MG63 (cell line): ENCODE data around the gene LRMDA. TPM values are rescaled to one million over a fixed set of nuclear protein-coding genes. Genes with fewer than 3 reads are reported as not detected.
"Not testable (repeated sequence)": the region's sequence is repeated elsewhere in the genome, so short reads cannot be mapped to it uniquely, and the experiment has no call there.

Experiments
- DNase-seq: peaks from one replicate; pipeline ENCODE4 v3.0.0-alpha.2; 2020
- H3K27me3 ChIP-seq: fragments of 250-450 bp; sonication (Bioruptor Pico); 2 replicates; pipeline ENCODE4 v1.5.1; 2020; ENCODE audit warnings: mild to moderate bottlenecking, moderate library complexity
- H3K36me3 ChIP-seq: fragments of 250-450 bp; sonication (Bioruptor Pico); 2 replicates; pipeline ENCODE4 v1.5.1; 2020; ENCODE audit warnings: mild to moderate bottlenecking, moderate library complexity
- H3K4me3 ChIP-seq: fragments of 250-450 bp; sonication (Bioruptor Pico); 2 replicates; pipeline ENCODE4 v1.5.1; 2020; ENCODE audit warnings: mild to moderate bottlenecking, moderate library complexity
- H3K9me3 ChIP-seq: fragments of 250-450 bp; sonication (Bioruptor Pico); 2 replicates; pipeline ENCODE4 v1.5.1; 2020; ENCODE audit warnings: mild to moderate bottlenecking, moderate library complexity
- total RNA-seq: library from RNA; depleted of rRNA; stranded (reverse); fragments of >200 nt; shearing (Covaris generic); gene quantifications from 2 replicates; pipeline ENCODE4 v1.2.3, GENCODE V29; 2014; ENCODE audit warnings: low replicate concordance

The LRMDA gene
- total RNA-seq, 1 experiment from 2014 or later, result 1.3 TPM

GRCh38 chr10:75499556-75500160 lies 68.2 kb downstream of the LRMDA start:
- Histone ChIP-seq H3K27me3 (no peaks in the 10 kb centered on the region), H3K4me3 (no peak overlapping the region), H3K36me3 (no peaks in the 10 kb centered on the region), H3K9me3 (no peaks in the 10 kb centered on the region)
- no peak for DNase-seq

GRCh38 chr10:75502389-75502788 lies 71.0 kb downstream of the LRMDA start:
- Histone ChIP-seq H3K27me3 (no peaks in the 10 kb centered on the region), H3K36me3 (no peaks in the 10 kb centered on the region), H3K4me3 (no peak overlapping the region), H3K9me3 (no peaks in the 10 kb centered on the region)
- no peak for DNase-seq

GRCh38 chr10:75502838-75503237 lies 71.4 kb downstream of the LRMDA start:
- no peaks in the 10 kb centered on the region for H3K9me3 ChIP-seq
- no peaks in the 10 kb centered on the region for H3K27me3 ChIP-seq
- no peak for DNase-seq
- H3K4me3 ChIP-seq, result no peak overlapping the region
- no peaks in the 10 kb centered on the region for H3K36me3 ChIP-seq

GRCh38 chr10:75505293-75505692 lies 73.9 kb downstream of the LRMDA start:
- no peak overlapping the region for H3K4me3 ChIP-seq
- no peaks in the 10 kb centered on the region for H3K9me3 ChIP-seq
- no peak for DNase-seq
- H3K27me3 ChIP-seq, result no peaks in the 10 kb centered on the region
- H3K36me3 ChIP-seq, result no peaks in the 10 kb centered on the region

GRCh38 chr10:75505840-75506506 lies 74.5 kb downstream of the LRMDA start:
- no peak overlapping the region for H3K4me3 ChIP-seq
- H3K36me3 ChIP-seq, result no peaks in the 10 kb centered on the region
- H3K27me3 ChIP-seq, result no peaks in the 10 kb centered on the region
- DNase-seq, result no peak
- no peaks in the 10 kb centered on the region for H3K9me3 ChIP-seq

- H3K27me3 ChIP-seq, result no peaks in the 10 kb centered on the region
- H3K36me3 ChIP-seq, result no peaks in the 10 kb centered on the region
- H3K9me3 ChIP-seq, result no peaks in the 10 kb centered on the region
- H3K4me3 ChIP-seq, result no peak overlapping the region
- no peak for DNase-seq
Measured at GRCh38 chr10:75506930-75507329, 75.5 kb downstream of the LRMDA start.

- Histone ChIP-seq H3K36me3 (no peaks in the 10 kb centered on the region), H3K27me3 (no peaks in the 10 kb centered on the region), H3K4me3 (no peak overlapping the region), H3K9me3 (no peaks in the 10 kb centered on the region)
- no peak for DNase-seq
Measured at GRCh38 chr10:75507469-75507868, 76.0 kb downstream of the LRMDA start.

GRCh38 chr10:75508239-75508813 lies 76.9 kb downstream of the LRMDA start:
- DNase-seq, result peak; percentile 14
- H3K27me3 ChIP-seq, result no peaks in the 10 kb centered on the region
- no peaks in the 10 kb centered on the region for H3K36me3 ChIP-seq
- H3K9me3 ChIP-seq, result no peaks in the 10 kb centered on the region
- no peak overlapping the region for H3K4me3 ChIP-seq

- Histone ChIP-seq H3K27me3 (no peaks in the 10 kb centered on the region), H3K9me3 (no peaks in the 10 kb centered on the region), H3K4me3 (no peak overlapping the region), H3K36me3 (no peaks in the 10 kb centered on the region)
- DNase-seq, result no peak
Measured at GRCh38 chr10:75508814-75509306, 77.4 kb downstream of the LRMDA start.

GRCh38 chr10:75509706-75510105 lies 78.3 kb downstream of the LRMDA start:
- Histone ChIP-seq H3K36me3 (no peaks in the 10 kb centered on the region), H3K4me3 (no peak overlapping the region), H3K9me3 (no peaks in the 10 kb centered on the region), H3K27me3 (no peaks in the 10 kb centered on the region)
- no peak for DNase-seq

GRCh38 chr10:75511011-75511410 lies 79.6 kb downstream of the LRMDA start:
- no peaks in the 10 kb centered on the region for H3K27me3 ChIP-seq
- H3K4me3 ChIP-seq, result no peak overlapping the region
- H3K9me3 ChIP-seq, result no peaks in the 10 kb centered on the region
- no peak for DNase-seq
- no peaks in the 10 kb centered on the region for H3K36me3 ChIP-seq

GRCh38 chr10:75512203-75512933 lies 80.9 kb downstream of the LRMDA start:
- Histone ChIP-seq H3K36me3 (no peaks in the 10 kb centered on the region), H3K9me3 (peaks cover 2% of the 10 kb centered on the region; the same call in 1 of the 2 replicates), H3K27me3 (no peaks in the 10 kb centered on the region), H3K4me3 (no peak overlapping the region)
- DNase-seq, result no peak

- DNase-seq, result no peak
- H3K9me3 ChIP-seq, result peaks cover 2% of the 10 kb centered on the region
- H3K4me3 ChIP-seq, result no peak overlapping the region
- no peaks in the 10 kb centered on the region for H3K36me3 ChIP-seq
- no peaks in the 10 kb centered on the region for H3K27me3 ChIP-seq
Measured at GRCh38 chr10:75513292-75513885, 82.0 kb downstream of the LRMDA start.

GRCh38 chr10:75514830-75515229 lies 83.4 kb downstream of the LRMDA start:
- Histone ChIP-seq H3K36me3 (no peaks in the 10 kb centered on the region), H3K9me3 (peaks cover 2% of the 10 kb centered on the region), H3K27me3 (no peaks in the 10 kb centered on the region), H3K4me3 (no peak overlapping the region)
- DNase-seq, result no peak

- not testable (repeated sequence) for H3K9me3 ChIP-seq, H3K36me3 ChIP-seq, H3K27me3 ChIP-seq, DNase-seq, H3K4me3 ChIP-seq
Measured at GRCh38 chr10:75516154-75516553, 84.7 kb downstream of the LRMDA start.

GRCh38 chr10:75519213-75519612 lies 87.8 kb downstream of the LRMDA start:
- not testable (repeated sequence) for H3K9me3 ChIP-seq, DNase-seq, H3K4me3 ChIP-seq, H3K36me3 ChIP-seq, H3K27me3 ChIP-seq
